Mesenteric fat pad (tissue), 1 donor: ENCODE data around the gene CCDC183. TPM values are rescaled to one million over a fixed set of nuclear protein-coding genes. Genes with fewer than 3 reads are reported as not detected.
"Not testable (repeated sequence)": the region's sequence is repeated elsewhere in the genome, so short reads cannot be mapped to it uniquely, and the experiment has no call there.

Experiments used
- DNase-seq: peaks from one replicate; pipeline ENCODE4 v3.0.0-alpha.2; 2020; ENCODE audit warnings: low spot score
- total RNA-seq: library from RNA; stranded (reverse); fragmentation: NEBNext Ultra II Directional; extraction: Animal tissue kit (Norgen Biotek cat#: 25700); gene quantifications from one replicate; pipeline ENCODE4 v1.2.1, GENCODE V29; 2021
- donor health status: DM: yes; HTN: yes; CAD: no.

CCDC183 gene
- total RNA-seq, 1 donor from 2014 or later = 0.71 TPM

- DNase-seq = no peak
Observed at GRCh38 chr9:136824496-136825225, 28.5 kb downstream of the CCDC183 start.

GRCh38 chr9:136825295-136826187 lies 29.4 kb downstream of the CCDC183 start:
- no peak for DNase-seq

- DNase-seq = no peak
Observed at GRCh38 chr9:136826188-136826541, 30.0 kb downstream of the CCDC183 start.

GRCh38 chr9:136826703-136827582 lies 30.8 kb downstream of the CCDC183 start:
- no peak for DNase-seq

- DNase-seq = no peak
Observed at GRCh38 chr9:136827794-136828473, 31.8 kb downstream of the CCDC183 start.

GRCh38 chr9:136828474-136829140 lies 32.5 kb downstream of the CCDC183 start:
- no peak for DNase-seq

- DNase-seq = no peak
Observed at GRCh38 chr9:136829412-136829811, 33.3 kb downstream of the CCDC183 start.

GRCh38 chr9:136829981-136830885 lies 34.1 kb downstream of the CCDC183 start:
- DNase-seq = no peak

- DNase-seq = no peak
Observed at GRCh38 chr9:136831002-136831719, 35.0 kb downstream of the CCDC183 start.

GRCh38 chr9:136831720-136832104 lies 35.6 kb downstream of the CCDC183 start:
- DNase-seq = no peak

GRCh38 chr9:136832581-136832980 lies 36.4 kb downstream of the CCDC183 start:
- DNase-seq = no peak

GRCh38 chr9:136833381-136834048 lies 37.4 kb downstream of the CCDC183 start:
- DNase-seq = not testable (repeated sequence)

GRCh38 chr9:136835162-136835931 lies 39.2 kb downstream of the CCDC183 start:
- no peak for DNase-seq

GRCh38 chr9:136835932-136836904 lies 40.1 kb downstream of the CCDC183 start:
- no peak for DNase-seq

- no peak for DNase-seq
Observed at GRCh38 chr9:136837146-136837855, 41.2 kb downstream of the CCDC183 start.
